CD14-positive monocyte (primary cell): Measurements from ENCODE around the gene SUGT1. TPM values are rescaled to one million over a fixed set of nuclear protein-coding genes. Genes with fewer than 3 reads are reported as not detected.

Experiments used
- DNase-seq, 3 donors: peaks; one replicate each; pipeline ENCODE4 v3.0.0-alpha.2; 2011 to 2022
- H2AFZ ChIP-seq: 2 replicates; pipeline ENCODE4 v1.6.0; 2012; ENCODE audit warnings: mild to moderate bottlenecking, low read depth, low read length, inconsistent platforms; ENCODE audit not compliant: insufficient read depth, poor library complexity, severe bottlenecking
- H3K27ac ChIP-seq, 2 donors: 1 replicate in 1 of 2; 2 replicates in 1 of 2; pipeline ENCODE4 v1.5.1; 2012 to 2013; ENCODE audit warnings: low read length in 2 of 2, control low read depth in 1 of 2, inconsistent platforms in 1 of 2, low read depth in 1 of 2, mild to moderate bottlenecking in 1 of 2
- H3K27me3 ChIP-seq, 2 donors: one replicate each; pipeline versions ENCODE4 v1.6.0 to v1.6.1; 2011 to 2013; ENCODE audit warnings: low read length in 2 of 2; ENCODE audit not compliant: control insufficient read depth in 2 of 2, insufficient read depth in 2 of 2
- H3K36me3 ChIP-seq, 2 donors: replicated peaks in 1 of 2; 1 replicate in 1 of 2; 2 replicates in 1 of 2; pipeline versions ENCODE4 v1.5.1 to v1.6.1; 2012 to 2013; ENCODE audit warnings: low read length in 2 of 2, control low read depth in 1 of 2, inconsistent platforms in 1 of 2, mild to moderate bottlenecking in 1 of 2; ENCODE audit not compliant: insufficient read depth in 2 of 2, control insufficient read depth in 1 of 2
- H3K4me1 ChIP-seq, 2 donors: 1 replicate in 1 of 2; 2 replicates in 1 of 2; pipeline versions ENCODE4 v1.5.1 to v1.6.1; 2012 to 2013; ENCODE audit warnings: low read length in 2 of 2, control low read depth in 1 of 2, inconsistent platforms in 1 of 2, mild to moderate bottlenecking in 1 of 2, moderate library complexity in 1 of 2; ENCODE audit not compliant: insufficient read depth in 2 of 2, control insufficient read depth in 1 of 2
- H3K4me2 ChIP-seq: replicated peaks from 2 replicates; pipeline ENCODE3; 2012; ENCODE audit warnings: low read length, moderate library complexity, mild to moderate bottlenecking; ENCODE audit not compliant: poor library complexity, severe bottlenecking; ENCODE audit errors: extremely low read depth
- H3K4me3 ChIP-seq, 3 experiments: fragments of 200-600 bp in 1 of 3; sonication (generic) in 1 of 3; replicated peaks in 1 of 3; 1 replicate in 2 of 3; 2 replicates in 1 of 3; pipeline ENCODE4 v1.5.1; 2011 to 2013; ENCODE audit warnings: low read length in 3 of 3, mild to moderate bottlenecking in 3 of 3, control low read depth in 2 of 3, low read depth in 2 of 3, inconsistent platforms in 1 of 3, moderate library complexity in 1 of 3
- H3K79me2 ChIP-seq: 2 replicates; pipeline ENCODE4 v1.6.0; 2012; ENCODE audit warnings: mild to moderate bottlenecking, control low read depth, inconsistent platforms, low read length, moderate library complexity; ENCODE audit not compliant: insufficient read depth
- H3K9ac ChIP-seq: 2 replicates; pipeline ENCODE4 v1.6.0; 2017; ENCODE audit warnings: low read length, mild to moderate bottlenecking; ENCODE audit not compliant: insufficient read depth, poor library complexity, severe bottlenecking
- H3K9me3 ChIP-seq, 2 donors: replicated peaks in 1 of 2; 1 replicate in 1 of 2; 2 replicates in 1 of 2; pipeline versions ENCODE4 v1.5.1 to v1.6.1; 2012 to 2013; ENCODE audit warnings: low read length in 2 of 2, control low read depth in 1 of 2; ENCODE audit not compliant: control insufficient read depth in 1 of 2, insufficient read depth in 1 of 2
- H4K20me1 ChIP-seq: 2 replicates; pipeline ENCODE4 v1.6.0; 2012; ENCODE audit warnings: mild to moderate bottlenecking, low read length, control low read depth, moderate library complexity; ENCODE audit not compliant: insufficient read depth
- H3K27ac Mint-ChIP-seq, 7 donors: one replicate each; pipeline ENCODE4 v1.8.0; 2020; ENCODE audit warnings: mild to moderate bottlenecking in 7 of 7, mixed read lengths in 7 of 7, moderate library complexity in 6 of 7, inconsistent platforms in 2 of 7
- H3K27me3 Mint-ChIP-seq, 3 donors: one replicate each; pipeline ENCODE4 v1.8.0; 2021 to 2022; ENCODE audit warnings: low read depth in 3 of 3, mild to moderate bottlenecking in 3 of 3, mixed read lengths in 3 of 3, moderate library complexity in 3 of 3, inconsistent platforms in 1 of 3
- H3K36me3 Mint-ChIP-seq, 2 donors: one replicate each; pipeline ENCODE4 v1.8.0; 2020; ENCODE audit warnings: mixed read lengths in 2 of 2, inconsistent platforms in 1 of 2, mild to moderate bottlenecking in 1 of 2
- H3K4me1 Mint-ChIP-seq: one replicate; pipeline ENCODE4 v1.8.0; 2020; ENCODE audit warnings: mild to moderate bottlenecking, mixed read lengths
- H3K4me3 Mint-ChIP-seq, 2 donors: one replicate each; pipeline ENCODE4 v1.8.0; 2020; ENCODE audit warnings: mild to moderate bottlenecking in 2 of 2, mixed read lengths in 2 of 2, moderate library complexity in 1 of 2
- H3K9me3 Mint-ChIP-seq, 7 donors: one replicate each; pipeline ENCODE4 v1.8.0; 2020 to 2022; ENCODE audit warnings: mixed read lengths in 7 of 7, mild to moderate bottlenecking in 6 of 7, moderate library complexity in 6 of 7, inconsistent platforms in 2 of 7
- WGBS: methylation state at CpG from one replicate; pipeline ENCODE4 v1.1.5; 2013; ENCODE audit warnings: missing lambda C conversion rate; ENCODE audit not compliant: insufficient coverage; 5-methylcytosine and 5-hydroxymethylcytosine counted together
- intact Hi-C, 2 donors: fragments of 100-400 bp; cut with micrococcal nuclease; formaldehyde crosslinking; loops; one replicate each; pipeline versions ENCODE4 v1.15.0 to v1.15.1; 2023
- polyA plus RNA-seq, 3 donors: library from polyadenylated mRNA; depleted of rRNA in 1 of 3; unstranded in 2 of 3; stranded (reverse) in 1 of 3; fragments of 300-500 nt in 2 of 3; fragments of >200 nt in 1 of 3; fragmentation: Illumina TruSeq in 2 of 3; gene quantifications; 1 replicate in 2 of 3; 2 replicates in 1 of 3; pipeline ENCODE4 v1.2.3, GENCODE V29; 2012 to 2021
- TF ChIP-seq, protein P1 (sequence below): fragments of 200-600 bp; IDR thresholded peaks from one replicate; pipeline ENCODE4 v1.8.0; 2022; ENCODE audit warnings: antibody characterized with exemption, mild to moderate bottlenecking

The SUGT1 gene
- polyA plus RNA-seq, 3 donors: 18.1 to 40.1 (median 37.7) TPM

DNA sequence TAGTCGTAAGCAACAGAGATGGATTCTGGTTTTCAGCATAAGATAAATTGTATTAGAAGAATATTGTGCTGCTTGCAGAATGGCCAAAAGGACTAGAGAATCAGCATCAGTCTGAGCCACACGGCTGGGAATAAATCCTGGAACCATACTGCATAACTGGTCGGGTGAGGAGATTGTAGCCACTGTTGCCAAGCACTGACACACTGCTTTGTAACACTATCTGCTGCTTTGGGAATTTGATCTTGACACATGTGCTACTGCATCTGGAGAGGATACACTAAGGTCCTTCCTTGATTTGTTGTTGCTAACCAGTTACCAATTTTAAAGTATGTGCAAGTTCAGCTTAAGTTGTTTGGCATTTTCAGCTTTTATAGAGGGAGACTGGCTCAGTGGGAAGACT, 8.5 kb upstream of the SUGT1 start:
- 96% methylated on average over 2 of the region's 3 CpGs for WGBS
- TF ChIP-seq, protein P1, sequence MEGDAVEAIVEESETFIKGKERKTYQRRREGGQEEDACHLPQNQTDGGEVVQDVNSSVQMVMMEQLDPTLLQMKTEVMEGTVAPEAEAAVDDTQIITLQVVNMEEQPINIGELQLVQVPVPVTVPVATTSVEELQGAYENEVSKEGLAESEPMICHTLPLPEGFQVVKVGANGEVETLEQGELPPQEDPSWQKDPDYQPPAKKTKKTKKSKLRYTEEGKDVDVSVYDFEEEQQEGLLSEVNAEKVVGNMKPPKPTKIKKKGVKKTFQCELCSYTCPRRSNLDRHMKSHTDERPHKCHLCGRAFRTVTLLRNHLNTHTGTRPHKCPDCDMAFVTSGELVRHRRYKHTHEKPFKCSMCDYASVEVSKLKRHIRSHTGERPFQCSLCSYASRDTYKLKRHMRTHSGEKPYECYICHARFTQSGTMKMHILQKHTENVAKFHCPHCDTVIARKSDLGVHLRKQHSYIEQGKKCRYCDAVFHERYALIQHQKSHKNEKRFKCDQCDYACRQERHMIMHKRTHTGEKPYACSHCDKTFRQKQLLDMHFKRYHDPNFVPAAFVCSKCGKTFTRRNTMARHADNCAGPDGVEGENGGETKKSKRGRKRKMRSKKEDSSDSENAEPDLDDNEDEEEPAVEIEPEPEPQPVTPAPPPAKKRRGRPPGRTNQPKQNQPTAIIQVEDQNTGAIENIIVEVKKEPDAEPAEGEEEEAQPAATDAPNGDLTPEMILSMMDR: no peak

DNA sequence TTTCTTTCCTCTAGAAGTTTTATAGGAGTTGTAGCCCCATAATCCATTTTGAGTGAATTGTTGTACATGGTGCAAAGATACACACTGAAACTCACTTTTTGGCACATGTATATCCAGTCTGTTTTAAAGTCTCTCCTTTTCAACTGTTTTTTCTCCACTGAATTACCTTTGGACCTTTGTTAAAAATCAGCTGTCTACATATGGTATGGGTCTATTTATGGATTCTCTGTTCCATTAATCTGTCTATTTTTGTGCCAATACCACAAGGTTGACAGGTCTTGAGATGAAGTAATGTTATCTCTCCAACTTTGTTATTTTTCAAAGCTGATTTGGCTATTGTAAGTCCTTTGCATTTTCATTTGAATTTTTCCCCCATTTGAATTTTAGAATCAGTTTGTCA, 5.7 kb upstream of the SUGT1 start:
- H3K4me3 ChIP-seq: no peak overlapping the region
- H2AFZ ChIP-seq: no peak overlapping the region
- Mint-ChIP-seq H3K9me3 (peaks cover 0 to 6% (median 0%) of the 10 kb centered on the region in 7 donors), H3K36me3 (peaks cover 21 to 35% of the 10 kb centered on the region in 2 donors), H3K4me3 (no peak overlapping the region), H3K4me1 (peaks cover 10% of the 10 kb centered on the region), H3K27ac (peak overlapping the region in 1 of 7 donors; percentile 68), H3K27me3 (no peaks in the 10 kb centered on the region)
- TF ChIP-seq, protein P1: no peak
- H3K27ac ChIP-seq: no peak overlapping the region
- no peaks in the 10 kb centered on the region for H4K20me1 ChIP-seq
- intact Hi-C loops: no loop called here
- no peak for DNase-seq
- peaks cover 0 to 12% of the 10 kb centered on the region in 2 donors for H3K4me1 ChIP-seq
- no peak overlapping the region for H3K4me2 ChIP-seq
- no peak overlapping the region for H3K9ac ChIP-seq
- H3K9me3 ChIP-seq: no peaks in the 10 kb centered on the region
- H3K36me3 ChIP-seq: peaks cover 0 to 29% of the 10 kb centered on the region in 2 donors
- H3K79me2 ChIP-seq: peaks cover 22% of the 10 kb centered on the region
- no peaks in the 10 kb centered on the region for H3K27me3 ChIP-seq

More for the DNA sequence above, 8.5 kb upstream of the SUGT1 start:
- Mint-ChIP-seq H3K36me3 (peaks cover 30 to 47% of the 10 kb centered on the region in 2 donors), H3K27me3 (no peaks in the 10 kb centered on the region), H3K27ac (no peak overlapping the region), H3K4me3 (no peak overlapping the region), H3K9me3 (peaks cover 0 to 3% (median 0%) of the 10 kb centered on the region in 7 donors), H3K4me1 (no peaks in the 10 kb centered on the region)
- Histone ChIP-seq H3K4me3 (no peak overlapping the region), H2AFZ (no peak overlapping the region), H3K27me3 (no peaks in the 10 kb centered on the region), H4K20me1 (no peaks in the 10 kb centered on the region), H3K9me3 (no peaks in the 10 kb centered on the region), H3K79me2 (no peaks in the 10 kb centered on the region), H3K4me1 (no peaks in the 10 kb centered on the region), H3K27ac (no peak overlapping the region), H3K4me2 (no peak overlapping the region), H3K36me3 (peaks cover 10 to 42% of the 10 kb centered on the region in 2 donors), H3K9ac (no peak overlapping the region)
- intact Hi-C loops: no loop called here
- DNase-seq: no peak
